NCI-H1417 (cell line): ENCODE data around the gene PSD.

Experiments used
- DNase-seq, 3 experiments: peaks; one replicate each; lab custom pipeline; 2025; lab: John Stamatoyannopoulos, UW

Gene PSD

GRCh38 chr10:102404361-102405107 is 14.1 kb downstream of the PSD start:
- DNase-seq: no peak

- DNase-seq: no peak
Observed at GRCh38 chr10:102403115-102403514, 15.5 kb downstream of the PSD start.

GRCh38 chr10:102402512-102402896 is 16.1 kb downstream of the PSD start:
- DNase-seq: no peak

- no peak for DNase-seq
Observed at GRCh38 chr10:102401735-102402511, 16.7 kb downstream of the PSD start.

GRCh38 chr10:102401342-102401654 is 17.3 kb downstream of the PSD start:
- no peak for DNase-seq

- no peak for DNase-seq
Observed at GRCh38 chr10:102400598-102401341, 17.8 kb downstream of the PSD start.

GRCh38 chr10:102400076-102400475 is 18.5 kb downstream of the PSD start:
- DNase-seq: peak; percentile 52 to 76 (median 70)

- DNase-seq: peak; percentile 79 to 87 (median 85)
Observed at GRCh38 chr10:102399217-102400021, 19.2 kb downstream of the PSD start.

GRCh38 chr10:102398172-102399020 is 20.2 kb downstream of the PSD start:
- DNase-seq: no peak

GRCh38 chr10:102397222-102398171 is 21.1 kb downstream of the PSD start:
- no peak for DNase-seq

- DNase-seq: no peak
Observed at GRCh38 chr10:102396730-102397151, 21.8 kb downstream of the PSD start.

- DNase-seq: no peak
Observed at GRCh38 chr10:102396317-102396650, 22.3 kb downstream of the PSD start.

GRCh38 chr10:102395400-102396316 is 22.9 kb downstream of the PSD start, which contains the start of gene NFKB2:
NFKB2 (plus strand) TSS chr10:102395705; CDS start chr10:102395960, 255 bp downstream.
- peak; percentile 55 to 69 (median 57) for DNase-seq

GRCh38 chr10:102394801-102395399 is 23.7 kb downstream of the PSD start:
- DNase-seq: peak in 1 of 3 experiments; percentile 54

GRCh38 chr10:102394079-102394800 is 24.3 kb downstream of the PSD start:
- peak; percentile 59 to 76 (median 76) for DNase-seq

GRCh38 chr10:102393411-102394078 is 25.0 kb downstream of the PSD start:
- no peak for DNase-seq

- no peak for DNase-seq
Observed at GRCh38 chr10:102392306-102392705, 26.3 kb downstream of the PSD start.
